Activated CD4-positive, alpha-beta T cell treated with anti-CD3 and anti-CD28 coated beads, Interleukin-2, amount 10 ng/mL, durations not matched to agents 7 days and 5 days (primary cell): ENCODE data around the gene CYP3A7. TPM values are rescaled to one million over a fixed set of nuclear protein-coding genes. Genes with fewer than 3 reads are reported as not detected.
"Not testable (repeated sequence)": the region's sequence is repeated elsewhere in the genome, so short reads cannot be mapped to it uniquely, and the experiment has no call there.

Source experiments
- CTCF ChIA-PET: fragments of 350-600 bp; sonication (Branson Sonifier 250); formaldehyde crosslinking; loops from one replicate; lab custom pipeline; 2021; ENCODE audit warnings: antibody characterized with exemption; lab: Charles Lee
- POLR2A ChIA-PET: fragments of 350-600 bp; sonication (Branson Sonifier 250); formaldehyde crosslinking; loops from one replicate; lab custom pipeline; 2021; ENCODE audit warnings: antibody characterized with exemption; lab: Charles Lee
- DNase-seq: peaks from one replicate; pipeline ENCODE4 v3.0.0-alpha.2; 2020
- H3K27ac Mint-ChIP-seq: one replicate; pipeline ENCODE4 v1.8.0; 2021; ENCODE audit warnings: mild to moderate bottlenecking, moderate library complexity, mixed read lengths
- H3K27me3 Mint-ChIP-seq: one replicate; pipeline ENCODE4 v1.8.0; 2021; ENCODE audit warnings: mixed read lengths
- H3K36me3 Mint-ChIP-seq: one replicate; pipeline ENCODE4 v1.8.0; 2021; ENCODE audit warnings: low read depth, mixed read lengths
- H3K4me1 Mint-ChIP-seq: one replicate; pipeline ENCODE4 v1.8.0; 2021; ENCODE audit warnings: mixed read lengths
- H3K4me3 Mint-ChIP-seq: one replicate; pipeline ENCODE4 v1.8.0; 2021; ENCODE audit warnings: mild to moderate bottlenecking, moderate library complexity, mixed read lengths
- H3K9me3 Mint-ChIP-seq: one replicate; pipeline ENCODE4 v1.8.0; 2021; ENCODE audit warnings: mixed read lengths
- total RNA-seq, 2 experiments: library from RNA; stranded (reverse); gene quantifications; one replicate each; pipeline ENCODE4 v1.2.3, GENCODE V29; 2021

The CYP3A7 gene
- total RNA-seq, 2 experiments from 2014 or later: not detected

DNA sequence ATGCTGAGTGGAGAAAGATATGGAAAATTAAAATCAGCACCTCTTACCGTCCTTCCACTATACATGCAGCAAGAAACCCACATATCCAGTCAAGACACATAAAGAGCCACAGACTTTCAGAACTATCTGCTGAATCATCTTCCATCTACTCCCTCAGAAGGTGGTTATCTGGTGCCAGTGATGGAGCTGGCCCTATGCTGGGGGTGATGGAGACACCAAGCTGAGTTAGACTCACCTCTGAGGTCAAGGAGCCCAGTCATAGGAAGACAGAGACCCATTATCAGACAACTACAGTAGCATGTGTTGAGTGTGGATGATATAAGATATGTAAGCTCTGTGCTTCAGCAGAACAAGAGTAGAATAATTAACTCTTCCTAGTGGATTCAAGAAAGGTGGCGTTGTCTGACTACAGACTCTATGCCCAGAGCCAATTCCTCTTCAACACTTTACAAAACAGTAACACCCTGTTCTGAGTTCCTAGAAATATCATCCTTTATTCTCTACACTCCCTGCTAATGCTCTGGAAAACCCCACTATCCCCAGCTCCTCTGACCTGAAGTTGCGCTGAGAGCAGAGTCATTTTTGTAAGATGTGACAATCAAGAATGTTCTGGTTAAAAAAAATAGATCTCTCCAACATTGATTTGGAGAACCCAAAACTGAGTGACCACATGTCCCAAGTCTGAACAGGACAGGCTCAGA, 69.5 kb downstream of the CYP3A7 start:
- Mint-ChIP-seq H3K9me3 (no peaks in the 10 kb centered on the region), H3K4me1 (no peaks in the 10 kb centered on the region), H3K4me3 (no peak overlapping the region), H3K27me3 (no peaks in the 10 kb centered on the region), H3K27ac (no peak overlapping the region), H3K36me3 (peaks cover 19% of the 10 kb centered on the region)
- ChIA-PET CTCF (no interaction called here), POLR2A (no interaction called here)
- DNase-seq: no peak

- DNase-seq, POLR2A ChIA-PET, H3K9me3 Mint-ChIP-seq, H3K27me3 Mint-ChIP-seq, CTCF ChIA-PET, H3K4me3 Mint-ChIP-seq, H3K4me1 Mint-ChIP-seq, H3K27ac Mint-ChIP-seq: not testable (repeated sequence)
- H3K36me3 Mint-ChIP-seq: peaks cover 34% of the 10 kb centered on the region
Measured at GRCh38 chr7:99657879-99658278, 77.1 kb downstream of the CYP3A7 start.

Other genes with a start within 250 kb of the CYP3A7 start
- 10 to 100 TPM; 52.1 to 53.1 TPM for gene ZNF394, start 234.9 kb downstream of the CYP3A7 start, total RNA-seq
- gene ZKSCAN5, start 230.5 kb downstream of the CYP3A7 start, total RNA-seq: 10 to 100 TPM; 14.1 to 15.2 TPM
- 1 to 10 TPM; 4.9 to 5.4 TPM for gene FAM200A, start 183.1 kb downstream of the CYP3A7 start, total RNA-seq
- gene ZNF655, start 176.6 kb downstream of the CYP3A7 start, total RNA-seq: 10 to 100 TPM; 92.0 to 92.7 TPM
- 1 to 10 TPM; 1.2 to 1.3 TPM for gene TMEM225B, start 136.9 kb downstream of the CYP3A7 start, total RNA-seq
- gene ZSCAN25, start 118.2 kb downstream of the CYP3A7 start, total RNA-seq: 10 to 100 TPM; 28.5 to 31.1 TPM
- gene CYP3A5, start 55.2 kb downstream of the CYP3A7 start, total RNA-seq: not detected
- not detected for gene CYP3A4, start 49.0 kb upstream of the CYP3A7 start, total RNA-seq
- gene CYP3A43, start 92.8 kb upstream of the CYP3A7 start, total RNA-seq: not detected
- gene OR2AE1, start 141.8 kb upstream of the CYP3A7 start, total RNA-seq: under 1 TPM in 1 of 2 experiments, not detected in 1; 0.25 TPM
- 10 to 100 TPM; 33.3 to 33.5 TPM for gene TRIM4, start 184.3 kb upstream of the CYP3A7 start, total RNA-seq
- under 1 TPM in 1 of 2 experiments, not detected in 1; 0.48 TPM for gene GJC3, start 194.4 kb upstream of the CYP3A7 start, total RNA-seq
- not detected for gene AZGP1, start 240.8 kb upstream of the CYP3A7 start, total RNA-seq